ENCODE data around the gene PHF12.
"Not testable (repeated sequence)": the region's sequence is repeated elsewhere in the genome, so short reads cannot be mapped to it uniquely, and the experiment has no call there.

Gene PHF12

DNA sequence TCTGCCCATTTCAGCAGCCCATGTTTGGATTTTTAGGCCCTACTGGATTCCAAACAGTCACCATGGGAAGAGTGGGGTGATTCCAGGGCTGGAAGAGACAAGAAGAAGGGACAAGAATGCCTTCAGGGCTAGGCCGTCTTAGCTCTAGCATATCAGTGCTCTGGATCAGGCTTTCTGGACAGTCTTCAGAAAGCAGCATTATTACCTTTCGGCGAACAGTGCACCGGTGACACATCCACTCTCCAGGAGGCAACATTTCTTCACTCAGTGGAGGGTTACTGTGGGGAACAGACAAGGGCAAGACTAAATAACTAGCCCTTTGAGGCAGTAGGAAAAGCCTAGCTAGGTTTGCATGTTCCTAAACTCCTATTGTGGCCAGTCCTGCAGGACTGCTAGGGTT, 24.5 kb downstream of the PHF12 start:
- no peak for DNase-seq

DNA sequence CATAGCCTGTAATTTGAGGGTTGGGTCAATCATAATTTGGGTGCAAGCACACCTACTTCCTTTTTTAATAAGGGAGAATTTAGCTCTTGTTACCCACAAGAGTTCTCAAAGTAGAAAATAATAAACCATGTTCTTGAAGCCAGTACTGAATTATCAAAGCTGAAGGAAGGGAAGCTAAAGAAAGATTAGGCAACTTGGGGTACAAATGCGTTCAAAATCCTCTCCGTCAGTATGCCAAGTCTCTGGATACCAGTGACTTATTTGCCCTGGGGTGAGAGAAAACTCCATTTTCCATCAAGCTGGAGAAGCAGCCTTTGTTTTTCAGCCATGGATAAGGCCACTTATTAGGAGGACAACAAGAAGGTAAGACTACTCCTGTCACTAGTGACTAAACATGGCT, 25.0 kb downstream of the PHF12 start:
- DNase-seq = no peak

DNA sequence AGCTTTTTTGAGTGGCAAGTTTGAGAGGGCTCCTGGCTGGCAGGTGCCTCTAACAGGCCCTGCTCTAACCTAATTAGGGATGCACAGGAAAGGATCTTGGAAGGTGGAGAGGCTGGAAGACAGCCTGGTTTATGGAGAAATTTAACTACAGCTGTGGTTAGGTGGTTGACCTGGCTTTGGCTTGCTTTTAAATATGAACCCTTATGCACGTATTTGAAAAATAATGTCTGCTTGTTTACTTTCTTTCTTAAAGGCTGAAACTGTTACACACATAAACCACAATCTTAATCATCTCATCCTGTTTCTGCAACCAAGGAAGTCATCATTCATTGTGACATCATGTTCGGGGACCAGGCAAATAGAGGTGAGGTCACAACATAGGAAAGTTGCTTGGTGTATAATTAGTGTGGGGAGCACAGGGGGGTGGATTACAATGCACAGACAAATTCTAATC, 25.4 kb downstream of the PHF12 start:
- no peak for DNase-seq

DNA sequence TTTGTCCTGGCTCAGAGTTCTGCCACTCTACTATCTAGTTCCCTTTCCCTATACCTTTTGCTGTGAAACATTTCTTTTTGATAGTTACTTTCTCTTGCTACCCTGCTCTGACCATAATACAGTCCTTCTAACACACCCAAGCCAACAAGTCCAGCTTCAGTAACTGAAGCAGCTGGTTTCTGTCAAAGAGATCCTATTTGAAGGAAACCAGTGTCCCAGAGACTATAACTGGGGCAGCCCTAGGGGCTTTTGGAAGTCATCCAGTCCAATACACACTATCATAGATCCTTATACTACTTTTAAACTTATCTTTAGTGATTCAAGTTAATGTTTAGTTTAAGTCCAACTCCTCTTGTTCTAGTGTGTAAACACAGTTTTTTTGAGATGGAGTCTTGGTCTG, 31.1 kb downstream of the PHF12 start:
- DNase-seq = no peak

DNA sequence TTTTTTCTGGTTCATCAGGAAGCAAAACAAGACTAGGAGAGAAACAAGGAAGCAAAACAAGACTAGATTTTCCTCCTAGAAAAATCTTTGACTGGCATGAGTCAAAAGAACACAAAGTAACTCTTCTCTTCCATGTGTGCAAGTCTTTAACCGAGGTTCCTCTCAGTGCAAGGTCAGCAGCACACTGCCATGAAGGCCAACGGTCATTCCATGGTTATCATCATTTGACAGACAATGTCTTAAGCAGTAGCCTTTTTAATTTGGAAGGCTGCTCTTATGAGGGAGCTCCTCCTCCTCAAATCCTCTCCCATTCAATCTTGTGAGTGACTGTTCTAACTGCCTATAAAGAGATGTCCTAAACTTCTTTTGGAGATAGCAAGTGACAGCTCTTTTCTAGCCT, 33.0 kb downstream of the PHF12 start:
- DNase-seq = no peak

DNA sequence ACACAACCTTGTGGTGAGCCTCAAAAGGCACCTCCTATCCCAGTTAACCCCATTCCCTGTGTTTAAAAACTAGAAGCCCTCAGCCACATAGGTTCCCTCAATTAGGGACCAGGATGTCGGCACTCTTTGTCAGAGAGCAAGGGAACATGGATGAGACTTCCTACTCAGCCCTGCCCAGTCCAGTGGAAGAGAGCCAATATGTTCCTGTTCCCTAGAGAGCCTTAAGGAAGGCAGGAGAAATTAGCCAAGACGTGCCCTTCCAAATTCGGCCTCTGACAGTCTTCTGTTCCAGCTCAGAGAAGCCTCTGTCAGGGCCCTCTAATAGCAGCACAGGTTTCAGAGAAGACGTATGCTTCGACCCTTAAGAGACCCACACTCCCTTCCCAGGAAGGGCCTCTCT, 33.9 kb downstream of the PHF12 start:
- no peak for DNase-seq

DNA sequence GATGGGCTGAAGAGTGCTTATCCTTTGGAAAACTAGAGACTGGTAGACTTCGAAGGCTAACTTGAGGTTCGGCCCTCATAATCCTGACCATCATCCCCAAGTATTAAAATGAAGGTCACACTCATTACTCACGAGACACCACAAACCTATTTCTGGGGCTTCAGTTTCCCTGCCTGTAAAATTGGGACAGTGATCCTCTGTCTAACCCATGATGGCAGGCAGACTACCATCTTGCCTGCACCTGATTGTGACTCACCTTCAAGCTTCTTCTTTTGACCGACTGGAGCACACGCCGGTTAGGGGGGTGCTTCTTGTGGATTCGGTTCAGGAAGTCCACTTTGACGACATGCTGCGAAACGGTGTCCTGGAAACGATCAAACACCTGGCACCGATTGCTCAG, 34.3 kb downstream of the PHF12 start:
- DNase-seq = no peak

DNA sequence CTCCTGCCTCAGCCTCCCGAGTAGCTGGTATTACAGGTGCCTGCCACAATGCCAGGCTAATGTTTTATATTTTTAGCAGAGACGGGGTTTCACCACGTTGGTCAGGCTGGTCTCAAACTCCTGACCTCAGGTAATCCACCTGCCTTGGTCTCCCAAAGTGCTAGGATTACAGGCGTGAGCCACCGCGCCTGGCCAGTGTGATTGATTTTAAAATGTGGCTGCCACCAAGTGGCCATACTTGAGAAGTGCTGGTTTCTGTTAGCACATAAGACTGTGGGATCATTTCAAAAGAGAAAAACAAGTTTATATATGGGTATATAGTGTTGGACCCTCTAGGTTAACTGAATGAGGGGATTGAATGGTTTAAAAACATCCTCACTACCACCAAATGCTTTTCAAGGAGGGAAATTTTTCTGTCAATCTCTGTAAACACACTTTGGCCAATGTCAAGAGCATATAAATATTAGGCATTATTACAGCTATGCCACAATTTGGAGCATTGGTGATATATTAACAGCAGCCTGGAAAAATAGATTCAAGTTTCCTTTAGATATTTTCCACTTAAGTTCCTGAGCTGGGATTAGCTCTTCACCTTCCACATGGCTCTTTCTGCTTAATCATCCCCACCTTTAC, 34.9 kb downstream of the PHF12 start:
- DNase-seq = peak; percentile 49

DNA sequence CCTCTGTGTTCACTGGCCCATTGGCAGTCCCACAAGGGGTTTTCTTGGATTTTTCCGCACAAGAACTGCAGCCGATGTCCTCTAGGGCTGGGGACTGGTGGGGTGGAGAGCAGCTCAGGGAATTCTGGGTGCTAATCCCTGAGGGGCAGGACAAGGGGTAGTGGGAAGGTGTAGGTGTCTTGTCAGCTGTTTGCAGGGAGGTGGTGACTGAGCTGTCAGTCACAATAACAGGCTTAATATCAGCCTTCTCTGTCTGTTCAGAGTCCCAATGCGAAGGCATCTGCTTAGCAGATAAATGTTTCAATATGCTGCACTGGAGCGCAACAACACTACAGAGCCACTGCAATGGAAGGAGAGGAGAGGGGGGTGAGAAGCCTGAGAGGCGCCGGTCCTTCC, 38.4 kb downstream of the PHF12 start:
- DNase-seq = no peak

DNA sequence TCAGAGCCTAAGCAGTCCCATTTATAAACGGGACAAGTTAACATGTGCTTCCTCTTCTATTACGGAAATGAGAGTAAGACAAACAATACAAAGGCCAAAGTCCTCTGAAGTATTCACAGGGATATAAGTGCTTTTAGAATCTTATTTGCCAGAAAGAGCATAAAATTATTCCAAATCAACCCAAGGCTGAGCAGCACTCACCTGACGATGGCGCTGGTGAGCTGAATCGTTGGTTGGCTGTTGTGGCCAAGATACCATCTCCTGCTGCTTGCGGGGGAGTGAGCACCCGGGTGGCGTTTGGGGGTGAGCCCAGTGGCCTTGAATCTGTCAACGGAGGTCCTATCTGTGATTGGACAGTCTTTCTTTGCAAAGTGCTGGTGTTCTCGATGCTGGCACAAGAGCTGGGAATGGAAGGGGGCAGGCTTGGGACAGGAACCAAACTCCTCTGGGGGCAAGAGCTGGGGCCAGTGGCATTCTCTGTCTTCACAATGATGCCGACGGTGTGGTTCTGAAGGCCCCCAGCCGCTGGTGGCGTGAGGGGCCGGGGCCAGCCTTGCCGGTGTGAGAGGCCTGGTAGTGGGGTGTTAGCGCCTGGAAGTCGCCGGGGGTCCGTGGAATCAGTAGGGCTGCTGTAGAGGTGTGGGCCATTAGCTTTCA, 38.9 kb downstream of the PHF12 start:
- DNase-seq = no peak

DNA sequence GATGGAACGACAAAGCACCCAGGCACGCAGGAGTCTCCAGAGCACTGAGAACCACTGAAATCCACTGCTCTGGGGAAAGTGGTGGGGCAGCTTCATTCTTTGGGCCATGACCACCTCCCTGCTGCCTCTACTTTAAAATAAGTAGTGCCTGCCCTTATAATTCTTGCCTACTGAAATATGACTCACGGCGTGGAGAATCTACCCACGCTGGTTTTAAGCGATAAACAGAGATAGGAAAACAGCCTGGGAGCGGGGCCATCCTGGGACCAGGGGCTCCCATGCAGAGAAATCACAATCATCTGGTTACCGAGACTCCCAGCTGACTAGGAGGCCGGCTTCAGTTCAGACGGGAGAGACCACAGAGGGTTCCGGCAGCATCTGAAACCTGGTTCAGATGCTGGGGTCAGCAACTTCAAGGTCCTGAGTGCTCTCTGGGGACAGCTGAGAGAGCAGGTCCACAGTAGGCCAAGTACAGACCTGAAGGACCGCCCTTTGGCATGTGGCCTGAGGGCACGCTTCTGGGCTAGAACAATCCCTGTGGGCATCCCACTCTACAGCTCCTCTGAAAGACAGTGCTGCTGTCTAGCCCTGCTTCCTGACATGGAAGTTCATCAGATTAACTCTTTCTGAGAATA, 39.8 kb downstream of the PHF12 start:
- no peak for DNase-seq

DNA sequence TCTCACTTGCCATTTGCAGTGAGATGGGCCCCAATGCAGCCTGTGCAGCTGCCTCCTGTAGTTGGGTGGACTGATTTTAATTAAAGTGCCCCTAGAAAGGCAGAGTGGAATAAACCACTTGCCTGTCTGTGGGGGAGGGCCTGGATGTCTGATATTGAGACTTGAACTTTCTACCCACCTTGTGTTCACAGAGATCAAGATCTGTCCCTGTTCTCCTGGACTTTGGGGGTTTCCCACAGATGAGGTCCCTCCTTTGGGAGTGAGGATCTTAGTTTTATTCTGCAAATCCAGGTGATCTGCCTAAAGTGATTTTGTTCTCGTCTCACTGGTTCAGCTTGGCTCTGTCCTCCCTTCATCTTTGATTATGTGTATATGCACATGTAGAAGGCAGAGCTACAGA, 40.8 kb downstream of the PHF12 start:
- no peak for DNase-seq

DNA sequence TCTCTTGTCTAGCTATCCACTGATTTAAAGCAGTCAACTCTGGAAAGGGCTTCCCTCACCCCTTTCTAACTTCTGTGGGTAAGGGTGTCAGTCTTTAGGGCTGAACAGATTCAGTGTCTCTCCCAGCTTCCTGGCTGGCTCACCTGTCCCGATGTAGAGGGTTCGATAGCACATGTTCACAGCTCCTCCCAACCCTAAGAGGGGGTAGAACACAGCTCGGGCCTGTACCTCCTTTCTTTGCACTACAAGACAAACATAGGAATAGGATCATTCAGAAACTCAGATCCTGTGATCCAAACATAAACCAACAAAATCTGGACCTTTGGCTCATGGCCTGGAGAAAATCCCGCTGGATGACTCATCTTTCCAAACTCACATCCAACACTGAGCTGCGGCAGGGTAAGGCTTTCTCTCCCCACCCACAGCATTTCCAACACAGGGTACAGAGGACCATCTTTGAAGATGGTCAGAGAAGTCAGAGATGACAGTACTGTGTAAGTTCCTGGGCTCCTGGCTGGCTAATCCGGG, 42.6 kb downstream of the PHF12 start:
- no peak for DNase-seq

DNA sequence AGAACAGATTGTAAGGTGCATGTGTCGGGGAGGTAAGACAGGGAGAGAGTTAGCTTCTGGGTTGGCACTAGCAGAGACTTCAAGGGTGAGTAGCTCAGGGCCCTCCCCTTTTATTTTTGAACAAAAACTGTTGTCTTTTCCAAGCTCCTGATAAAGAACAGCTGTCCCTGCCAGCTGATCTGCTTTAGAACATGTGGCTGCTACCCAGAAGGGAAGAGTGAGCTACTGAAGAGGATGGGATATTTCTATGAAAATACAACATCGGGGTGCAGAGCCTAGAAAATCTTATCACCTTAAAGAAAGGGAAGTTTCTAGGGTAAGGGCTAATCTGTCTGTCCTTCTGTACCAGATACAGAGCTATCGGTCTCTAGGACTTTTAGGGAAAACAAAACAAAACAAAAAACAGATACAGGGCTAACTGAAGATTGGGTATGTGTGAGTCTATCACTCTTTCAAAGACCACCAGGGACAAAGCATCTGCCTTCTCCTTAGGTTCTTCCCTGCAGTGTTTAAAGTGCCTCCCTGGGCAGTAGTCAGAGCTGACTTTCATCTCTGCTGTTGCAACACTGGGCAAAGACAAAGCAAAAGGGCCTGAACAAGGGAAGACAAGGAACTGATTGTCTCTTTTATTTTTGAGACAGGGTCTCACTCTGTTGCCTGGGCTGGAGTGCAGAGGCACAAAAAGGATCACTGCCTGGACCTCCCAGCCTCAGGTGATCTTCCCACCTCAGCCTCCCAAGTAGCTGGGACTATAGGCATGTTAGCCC, 43.4 kb downstream of the PHF12 start:
- no peak for DNase-seq

DNA sequence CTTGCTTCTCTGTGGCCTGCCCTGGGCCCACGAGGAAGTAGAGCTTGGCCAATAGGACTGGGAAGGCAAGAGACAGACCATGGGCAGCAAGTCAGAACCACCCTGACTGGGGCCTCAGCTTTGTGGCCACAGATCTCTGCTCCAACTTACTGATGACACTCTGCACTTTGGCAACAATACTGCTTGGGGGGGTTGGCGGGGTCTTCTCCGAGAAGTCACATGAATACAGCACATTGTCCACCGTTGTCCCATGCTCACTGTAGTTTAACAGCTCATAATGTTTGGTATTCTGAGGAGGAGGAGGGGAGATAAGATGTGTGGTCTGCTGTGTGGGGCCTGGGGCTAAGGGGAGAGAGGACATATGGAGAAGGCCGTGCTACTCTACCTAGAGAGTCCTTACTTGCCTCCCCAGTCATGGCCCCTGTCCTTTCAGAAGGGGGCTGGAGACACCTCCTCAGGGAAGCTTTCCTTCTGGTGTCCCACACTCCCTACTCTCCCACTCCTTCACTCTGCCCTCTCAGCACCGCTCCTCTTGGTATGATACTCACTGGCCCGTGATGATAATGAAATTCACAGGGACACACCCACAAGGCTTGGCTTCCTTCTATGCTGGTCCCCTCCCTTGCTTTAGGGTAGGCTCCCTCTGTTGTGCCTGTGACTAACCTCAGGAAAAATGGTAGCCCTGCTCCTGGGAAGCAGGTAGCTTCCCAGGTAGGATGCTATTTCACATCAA, 44.4 kb downstream of the PHF12 start:
- DNase-seq = no peak

DNA sequence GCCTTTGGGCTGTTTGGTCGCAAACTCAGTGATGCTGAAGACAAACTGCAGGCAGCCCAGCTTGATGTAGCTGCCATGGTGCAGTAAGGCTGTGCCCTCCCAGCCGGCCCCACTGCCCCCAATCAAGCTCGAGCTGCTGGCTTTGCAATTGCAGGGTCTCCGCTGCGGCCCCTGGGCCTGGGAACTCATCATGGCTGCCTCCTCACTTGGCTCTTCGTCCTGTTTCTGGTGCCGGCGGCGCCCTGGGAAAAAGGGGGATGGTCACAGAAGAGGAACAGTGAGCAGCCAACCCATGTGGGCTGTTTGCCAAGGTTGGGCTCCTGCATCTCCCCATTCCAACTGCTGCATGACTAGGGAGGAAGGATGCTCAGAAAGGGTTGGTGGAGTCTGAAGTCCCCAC, 45.0 kb downstream of the PHF12 start:
- DNase-seq = no peak

DNA sequence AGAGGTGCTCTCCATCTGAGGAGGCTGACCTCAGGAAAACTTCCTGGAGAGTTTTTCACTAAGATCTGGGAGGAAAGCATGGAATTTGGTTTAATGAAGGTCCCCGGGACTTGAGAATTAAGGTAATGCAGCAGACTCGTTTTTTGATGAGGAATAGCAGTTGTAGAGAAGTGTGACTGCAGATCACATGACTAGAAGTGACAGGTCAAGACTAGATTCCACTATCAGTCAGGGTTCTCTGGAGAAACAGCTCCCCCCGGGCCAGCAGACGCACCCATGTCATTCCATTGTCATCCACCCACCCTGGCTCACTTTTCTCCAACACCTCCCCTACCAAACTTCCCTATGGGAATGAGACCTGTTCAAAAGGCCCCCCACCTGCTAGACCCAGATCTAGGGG, 46.5 kb downstream of the PHF12 start:
- no peak for DNase-seq

DNA sequence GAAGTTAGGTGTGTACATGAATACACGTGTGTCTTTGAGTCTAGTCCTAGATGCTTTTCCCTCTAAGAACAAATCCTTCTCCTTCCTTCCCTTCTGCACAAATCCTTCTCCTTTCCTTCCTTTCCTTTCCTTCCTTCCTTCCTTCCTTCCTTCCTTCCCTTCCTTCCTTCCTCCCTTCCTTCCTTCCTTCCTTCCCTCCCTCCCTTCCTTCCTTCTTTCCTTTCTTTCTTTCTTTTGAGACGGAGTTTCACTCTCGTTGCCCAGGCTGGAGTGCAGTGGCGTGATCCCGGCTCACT, 47.8 kb downstream of the PHF12 start:
- DNase-seq = not testable (repeated sequence)

DNA sequence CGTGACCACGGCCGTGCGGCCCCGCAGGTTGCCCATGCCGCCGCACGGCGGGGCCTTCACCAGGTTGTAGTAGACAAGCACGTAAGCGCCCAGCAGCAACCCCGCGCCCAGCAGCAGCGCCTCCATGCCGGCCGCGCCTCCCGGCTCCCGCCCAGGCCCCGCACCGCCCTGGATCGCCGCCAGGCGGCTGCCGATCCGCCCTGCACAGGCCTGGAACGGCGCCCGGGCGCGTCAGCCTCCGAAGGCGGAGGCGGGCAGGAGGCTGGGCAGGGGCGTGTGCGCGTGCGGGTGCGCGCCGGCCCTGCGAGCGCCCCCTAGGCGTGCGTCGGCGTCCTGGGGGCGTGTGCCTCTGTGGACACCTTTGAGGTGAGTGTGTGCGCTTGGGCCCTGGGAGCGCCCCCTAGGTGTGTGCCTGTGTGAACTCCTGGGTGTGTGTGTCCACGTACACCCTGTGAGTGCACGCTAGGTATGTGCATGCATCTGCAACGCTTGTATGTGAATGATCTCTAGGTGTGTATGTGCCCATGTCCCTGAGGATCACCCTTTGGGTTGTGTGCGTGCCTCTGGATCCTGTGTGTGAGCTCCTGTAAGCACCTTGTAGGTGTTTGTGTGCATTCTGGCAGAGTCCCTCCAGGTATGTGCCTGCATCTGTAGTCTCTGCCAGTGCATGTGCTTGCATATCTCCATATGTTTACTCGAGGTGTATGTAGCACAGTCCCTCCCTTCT, 48.3 kb downstream of the PHF12 start, which contains the start of gene DHRS13:
Gene DHRS13, minus strand, starts transcription at position 261 of the 727 bp plus-strand sequence. Its CDS starts 135 bp downstream, at position 126.
- DNase-seq = peak; percentile 98

DNA sequence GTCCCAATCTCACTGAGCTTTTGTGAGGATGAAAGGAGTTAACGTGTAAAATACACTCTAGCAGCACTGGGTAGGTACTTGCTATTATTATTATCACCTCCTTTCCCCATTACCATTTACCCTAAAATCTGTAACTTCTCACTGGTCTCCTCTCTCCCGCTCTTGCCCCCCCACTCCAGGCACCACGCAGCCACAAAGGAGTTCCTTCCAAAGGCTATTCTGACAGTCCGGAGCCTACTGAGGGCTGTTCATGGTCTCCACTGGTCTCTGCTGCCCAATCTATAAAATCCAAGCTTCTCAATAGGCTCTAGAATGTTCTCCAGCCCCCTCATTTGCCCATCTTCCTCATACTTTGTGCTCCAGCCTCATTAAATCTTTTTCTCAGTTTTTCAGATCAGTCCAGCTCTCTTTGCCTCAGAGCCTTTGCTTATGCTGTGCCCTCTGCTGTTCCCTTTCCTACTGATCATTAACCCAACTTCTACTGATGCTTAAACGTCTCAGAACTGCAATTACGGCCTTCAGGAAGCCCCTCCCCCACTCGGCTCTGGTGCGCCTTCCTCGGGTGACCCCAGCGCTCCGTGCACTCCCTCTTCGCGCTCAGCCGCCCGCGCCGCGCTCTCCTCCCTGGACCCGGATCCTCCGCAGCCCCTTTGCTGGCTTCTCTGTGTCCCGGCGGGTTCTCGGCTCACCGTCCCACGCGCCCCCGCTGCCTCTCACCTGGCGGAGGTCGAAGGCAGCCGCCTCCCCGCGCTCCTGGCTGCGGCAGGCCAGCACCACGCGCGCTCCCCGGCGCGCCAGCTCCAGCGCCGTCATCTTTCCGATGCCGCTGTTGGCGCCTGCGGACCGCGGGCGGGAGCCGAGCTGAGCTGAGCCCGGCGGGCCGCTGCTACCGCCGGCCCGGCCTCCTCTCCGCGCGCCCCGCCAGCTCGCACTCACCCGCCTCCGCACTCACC, 49.2 kb downstream of the PHF12 start:
- peak; percentile 68 for DNase-seq

Data from RPMI8226 (cell line).